GM12873 (cell line): ENCODE results near the gene RND2.

Experiments
- TF ChIP-seq, protein P1 (sequence below): IDR thresholded peaks from 2 replicates; pipeline ENCODE4 v1.5.1; 2012; ENCODE audit warnings: low read depth, mild to moderate bottlenecking, moderate library complexity, low read length, control low read depth; ENCODE audit not compliant: insufficient read depth; ENCODE audit errors: missing control alignments

Gene RND2

DNA sequence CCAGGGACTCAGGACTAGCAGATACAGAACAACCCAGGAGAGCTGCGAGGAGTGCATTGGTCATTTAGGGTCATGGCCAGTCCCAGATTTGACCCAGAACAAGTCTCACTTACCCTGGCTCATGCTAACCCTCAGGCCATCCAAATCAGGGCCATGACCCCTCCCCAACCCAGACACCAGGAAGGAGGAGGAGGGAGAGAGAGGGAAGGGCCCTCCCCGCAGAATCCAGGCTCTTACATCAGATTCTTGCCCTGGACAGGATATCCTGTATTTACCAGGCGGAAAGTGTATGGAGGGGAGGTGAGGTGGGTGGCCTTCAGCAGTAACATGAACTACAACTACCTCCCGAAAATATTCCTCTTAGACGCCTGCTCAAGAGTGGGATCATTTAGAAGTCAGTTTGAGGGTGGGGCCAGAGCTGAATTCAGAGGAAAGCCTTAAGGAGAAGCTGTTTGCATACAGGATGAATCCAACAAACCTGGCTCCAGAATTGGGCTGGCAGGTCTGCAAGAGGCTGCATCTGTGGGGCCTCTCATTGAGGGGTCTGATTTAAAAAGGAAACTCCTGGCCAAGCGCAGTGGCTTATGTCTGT is 4.9 kb upstream of the RND2 start:
- TF ChIP-seq, protein P1, sequence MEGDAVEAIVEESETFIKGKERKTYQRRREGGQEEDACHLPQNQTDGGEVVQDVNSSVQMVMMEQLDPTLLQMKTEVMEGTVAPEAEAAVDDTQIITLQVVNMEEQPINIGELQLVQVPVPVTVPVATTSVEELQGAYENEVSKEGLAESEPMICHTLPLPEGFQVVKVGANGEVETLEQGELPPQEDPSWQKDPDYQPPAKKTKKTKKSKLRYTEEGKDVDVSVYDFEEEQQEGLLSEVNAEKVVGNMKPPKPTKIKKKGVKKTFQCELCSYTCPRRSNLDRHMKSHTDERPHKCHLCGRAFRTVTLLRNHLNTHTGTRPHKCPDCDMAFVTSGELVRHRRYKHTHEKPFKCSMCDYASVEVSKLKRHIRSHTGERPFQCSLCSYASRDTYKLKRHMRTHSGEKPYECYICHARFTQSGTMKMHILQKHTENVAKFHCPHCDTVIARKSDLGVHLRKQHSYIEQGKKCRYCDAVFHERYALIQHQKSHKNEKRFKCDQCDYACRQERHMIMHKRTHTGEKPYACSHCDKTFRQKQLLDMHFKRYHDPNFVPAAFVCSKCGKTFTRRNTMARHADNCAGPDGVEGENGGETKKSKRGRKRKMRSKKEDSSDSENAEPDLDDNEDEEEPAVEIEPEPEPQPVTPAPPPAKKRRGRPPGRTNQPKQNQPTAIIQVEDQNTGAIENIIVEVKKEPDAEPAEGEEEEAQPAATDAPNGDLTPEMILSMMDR, result no peak

DNA sequence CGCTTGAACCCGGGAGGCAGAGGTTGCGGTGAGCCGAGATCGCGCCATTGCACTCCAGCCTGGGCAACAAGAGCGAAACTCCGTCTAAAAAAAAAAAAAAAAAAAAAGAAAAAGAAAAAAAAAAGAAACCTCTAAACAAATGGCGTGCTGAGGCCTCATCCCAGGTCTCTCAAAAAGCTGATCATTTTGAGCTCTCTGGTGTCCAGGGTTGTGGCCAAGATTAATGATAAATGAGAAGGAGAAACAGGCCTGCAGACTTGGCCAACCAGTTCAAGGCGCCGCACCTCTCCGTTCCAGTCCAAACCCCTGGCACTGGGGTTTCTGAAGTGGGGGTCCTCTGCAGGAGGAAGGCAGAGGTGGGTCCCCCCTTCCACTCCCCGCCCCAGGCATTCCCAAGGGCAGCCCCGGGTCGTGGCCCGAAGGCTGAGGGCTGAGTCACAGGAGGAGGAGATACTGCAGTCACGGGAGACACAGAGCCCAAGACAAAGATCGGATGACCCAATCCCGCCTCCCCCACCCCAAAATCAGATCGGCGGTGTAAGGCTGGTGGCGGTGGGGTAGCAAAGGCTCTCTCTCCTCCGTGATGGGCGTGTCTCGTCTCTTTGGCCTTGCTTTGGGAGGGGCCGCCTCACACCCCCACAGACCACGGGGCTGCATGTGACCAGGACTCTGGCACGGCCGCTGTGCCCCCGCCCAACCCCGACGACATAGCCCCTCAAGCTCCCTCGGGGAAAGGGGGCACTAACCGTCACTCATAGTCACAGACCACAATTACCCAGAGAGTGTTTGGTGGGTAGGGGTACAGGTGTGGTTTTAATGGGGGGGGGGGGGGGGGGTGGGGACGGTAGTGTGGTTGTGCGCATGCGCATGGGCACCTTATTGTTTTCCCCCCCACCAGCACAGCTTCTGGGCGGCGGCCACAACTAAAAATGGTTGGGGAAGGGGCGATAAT is 4.0 kb upstream of the RND2 start:
- TF ChIP-seq, protein P1, result no peak

DNA sequence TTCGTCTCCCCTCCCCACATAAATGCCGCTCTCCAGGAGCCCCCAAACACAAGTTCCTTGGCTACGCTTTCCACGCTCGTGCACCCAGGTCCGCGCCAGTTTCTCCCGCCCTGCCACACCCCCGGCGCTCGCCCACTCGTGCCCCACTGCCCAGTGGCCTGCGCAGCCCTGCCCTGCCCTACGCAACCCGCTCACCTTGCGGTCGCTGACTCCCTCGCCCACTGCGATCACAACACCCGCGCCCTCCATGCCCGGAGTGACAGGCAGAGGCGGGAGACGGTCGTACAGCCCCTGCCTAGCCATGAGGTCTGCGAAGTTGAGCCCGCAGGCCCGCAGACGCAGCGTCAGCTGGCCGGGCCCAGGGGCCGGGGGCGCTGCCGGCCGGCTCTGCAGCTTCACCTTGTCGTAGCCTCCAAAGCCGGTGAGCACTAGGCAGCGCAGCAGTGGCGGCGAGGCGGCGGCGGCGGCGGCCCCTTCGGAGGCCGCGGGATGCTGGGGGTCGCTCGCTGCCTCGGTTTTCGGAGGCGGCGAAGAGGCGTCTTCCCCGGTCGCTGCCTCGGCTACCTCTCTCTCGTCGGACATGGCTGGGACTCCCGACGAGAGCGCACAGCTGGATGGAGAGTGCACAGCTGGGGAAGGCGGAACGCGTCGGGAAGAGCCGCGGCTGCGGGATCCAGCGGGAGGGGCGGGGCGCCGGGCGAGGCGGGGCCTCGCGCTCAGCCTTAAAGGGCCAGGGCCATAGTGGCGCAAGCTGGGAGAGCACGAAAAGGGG is 3.1 kb upstream of the RND2 start, which contains the start of gene VAT1:
TSS of gene VAT1 (minus strand) at position 645 of the 772 bp plus-strand sequence. CDS start at position 582, 63 bp downstream.
- TF ChIP-seq, protein P1, result no peak

DNA sequence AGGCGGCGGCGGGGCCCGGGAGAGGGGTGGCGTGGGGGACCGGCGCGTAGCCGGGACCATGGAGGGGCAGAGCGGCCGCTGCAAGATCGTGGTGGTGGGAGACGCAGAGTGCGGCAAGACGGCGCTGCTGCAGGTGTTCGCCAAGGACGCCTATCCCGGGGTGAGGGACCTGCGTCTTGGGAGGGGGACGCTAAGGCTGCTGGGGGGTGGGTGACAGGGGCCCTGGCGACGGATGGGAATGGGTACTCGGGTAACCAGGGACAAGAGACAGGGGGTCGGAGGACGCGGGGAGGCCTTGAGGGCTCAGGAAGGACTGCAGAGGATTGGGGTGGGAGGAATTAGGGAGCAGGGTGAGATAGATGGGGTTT is 243 bp downstream of the RND2 start:
- TF ChIP-seq, protein P1, result no peak

DNA sequence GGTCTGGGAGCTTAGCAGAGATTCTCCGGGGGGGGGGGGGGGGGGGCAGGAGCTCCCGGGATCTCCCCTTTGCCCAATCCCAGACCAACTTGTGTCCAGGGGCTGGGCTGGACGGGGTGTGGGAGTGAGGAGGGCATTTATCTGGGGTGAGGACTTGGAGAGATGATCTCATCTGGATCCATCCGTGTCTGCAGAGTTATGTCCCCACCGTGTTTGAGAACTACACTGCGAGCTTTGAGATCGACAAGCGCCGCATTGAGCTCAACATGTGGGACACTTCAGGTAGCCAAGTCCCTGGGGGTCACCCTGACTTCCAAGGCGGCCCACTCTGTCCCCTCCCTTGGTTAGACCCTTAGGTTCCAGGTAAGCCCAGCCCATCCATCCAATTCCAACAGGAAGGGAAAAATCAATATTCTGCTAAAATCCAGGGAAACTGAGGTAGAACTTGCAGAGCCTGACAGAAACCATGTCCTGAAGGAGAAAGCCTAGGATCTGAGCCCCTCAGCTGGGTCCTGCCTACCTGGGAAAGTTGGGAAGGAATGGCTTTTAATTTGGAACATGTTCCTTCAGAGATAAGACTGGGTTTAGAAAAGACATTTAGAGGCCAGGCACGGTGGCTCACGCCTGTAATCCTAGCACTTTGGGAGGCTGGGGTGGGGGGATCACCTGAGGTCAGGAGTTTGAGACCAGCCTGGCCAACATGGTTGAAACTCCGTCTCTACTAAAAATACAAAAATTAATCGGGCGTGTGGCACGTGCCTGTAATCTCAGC is 921 bp downstream of the RND2 start:
- TF ChIP-seq, protein P1, result no peak

- TF ChIP-seq, protein P1, result no peak
These were observed 1.6 kb downstream of the RND2 start for GRCh38 chr17:43026595-43026994.
